ENCODE results near the gene PBX1. TPM values are rescaled to one million over a fixed set of nuclear protein-coding genes. Genes with fewer than 3 reads are reported as not detected.

The PBX1 gene
- polyA plus RNA-seq, 4 donors: 12.5 to 52.8 (median 14.6) TPM

- 91 to 93% (median 92%) methylated on average over 3 of the region's 3 CpGs for WGBS, 3 donors
These were observed 284.9 kb downstream of the PBX1 start for GRCh38 chr1:164843743-164844500.

GRCh38 chr1:164846731-164847691 is 288.0 kb downstream of the PBX1 start:
- Histone ChIP-seq H3K9me3 (ENCODE audit: control insufficient read depth in 2 of 2, insufficient read depth in 1 of 2, low read depth in 1 of 2, low read length in 1 of 2) (no peaks in the 10 kb centered on the region), H3K4me3 (ENCODE audit: low read depth in 1 of 3, low read length in 3 of 3) (no peak overlapping the region), H3K36me3 (ENCODE audit: control insufficient read depth in 3 of 3, insufficient read depth in 2 of 3, low read depth in 1 of 3, low read length in 3 of 3) (peaks cover 0 to 22% (median 3%) of the 10 kb centered on the region in 3 donors), H3K27me3 (ENCODE audit: control insufficient read depth in 3 of 3, insufficient read depth in 3 of 3, low read length in 3 of 3) (no peaks in the 10 kb centered on the region), H3K4me1 (ENCODE audit: control insufficient read depth in 3 of 3, insufficient read depth in 2 of 3, low read depth in 1 of 3, low read length in 2 of 3) (no peaks in the 10 kb centered on the region), H3K27ac (ENCODE audit: low read depth in 1 of 3, low read length in 2 of 3) (no peak overlapping the region)
- no peak for DNase-seq
- 80 to 91% (median 89%) methylated on average over 13 of the region's 13 CpGs for WGBS, 3 donors
- no peak for FAIRE-seq

More at GRCh38 chr1:164843743-164844500, 284.9 kb downstream of the PBX1 start:
- Histone ChIP-seq H3K27ac (ENCODE audit: low read depth in 1 of 3, low read length in 2 of 3) (no peak overlapping the region), H3K9me3 (ENCODE audit: control insufficient read depth in 2 of 2, insufficient read depth in 1 of 2, low read depth in 1 of 2, low read length in 1 of 2) (no peaks in the 10 kb centered on the region), H3K4me3 (ENCODE audit: low read depth in 1 of 3, low read length in 3 of 3) (no peak overlapping the region), H3K4me1 (ENCODE audit: control insufficient read depth in 3 of 3, insufficient read depth in 2 of 3, low read depth in 1 of 3, low read length in 2 of 3) (no peaks in the 10 kb centered on the region), H3K36me3 (ENCODE audit: control insufficient read depth in 3 of 3, insufficient read depth in 2 of 3, low read depth in 1 of 3, low read length in 3 of 3) (peaks cover 0 to 26% (median 3%) of the 10 kb centered on the region in 3 donors), H3K27me3 (ENCODE audit: control insufficient read depth in 3 of 3, insufficient read depth in 3 of 3, low read length in 3 of 3) (no peaks in the 10 kb centered on the region)
- DNase-seq (no peak), FAIRE-seq (no peak)

GRCh38 chr1:164853146-164853545 is 294.2 kb downstream of the PBX1 start:
- Histone ChIP-seq H3K36me3 (ENCODE audit: control insufficient read depth in 3 of 3, insufficient read depth in 2 of 3, low read depth in 1 of 3, low read length in 3 of 3) (peaks cover 0 to 5% (median 3%) of the 10 kb centered on the region in 3 donors), H3K4me1 (ENCODE audit: control insufficient read depth in 3 of 3, insufficient read depth in 2 of 3, low read depth in 1 of 3, low read length in 2 of 3) (peaks cover 0 to 4% (median 0%) of the 10 kb centered on the region in 3 donors), H3K9me3 (ENCODE audit: control insufficient read depth in 2 of 2, insufficient read depth in 1 of 2, low read depth in 1 of 2, low read length in 1 of 2) (no peaks in the 10 kb centered on the region), H3K27me3 (ENCODE audit: control insufficient read depth in 3 of 3, insufficient read depth in 3 of 3, low read length in 3 of 3) (no peaks in the 10 kb centered on the region), H3K4me3 (ENCODE audit: low read depth in 1 of 3, low read length in 3 of 3) (no peak overlapping the region), H3K27ac (ENCODE audit: low read depth in 1 of 3, low read length in 2 of 3) (no peak overlapping the region)
- 81 to 97% (median 92%) methylated on average over 2 of the region's 2 CpGs for WGBS, 3 donors
- DNase-seq (no peak), FAIRE-seq (no peak)

- FAIRE-seq (no peak), DNase-seq (no peak)
- no peaks in the 10 kb centered on the region for H3K36me3 ChIP-seq (ENCODE audit: control insufficient read depth in 3 of 3, insufficient read depth in 2 of 3, low read depth in 1 of 3, low read length in 3 of 3)
- WGBS, 3 donors: 74 to 84% (median 77%) methylated on average over 2 of the region's 2 CpGs
- H3K27ac ChIP-seq (ENCODE audit: low read depth in 1 of 3, low read length in 2 of 3): no peak overlapping the region
- no peak overlapping the region for H3K4me3 ChIP-seq (ENCODE audit: low read depth in 1 of 3, low read length in 3 of 3)
- H3K27me3 ChIP-seq (ENCODE audit: control insufficient read depth in 3 of 3, insufficient read depth in 3 of 3, low read length in 3 of 3): no peaks in the 10 kb centered on the region
- no peaks in the 10 kb centered on the region for H3K9me3 ChIP-seq (ENCODE audit: control insufficient read depth in 2 of 2, insufficient read depth in 1 of 2, low read depth in 1 of 2, low read length in 1 of 2)
- peaks cover 0 to 4% (median 0%) of the 10 kb centered on the region in 3 donors for H3K4me1 ChIP-seq (ENCODE audit: control insufficient read depth in 3 of 3, insufficient read depth in 2 of 3, low read depth in 1 of 3, low read length in 2 of 3)
These were observed 296.8 kb downstream of the PBX1 start for GRCh38 chr1:164855716-164856329.

GRCh38 chr1:164856381-164856780 is 297.4 kb downstream of the PBX1 start:
- FAIRE-seq: no peak

GRCh38 chr1:164857439-164857838 is 298.5 kb downstream of the PBX1 start:
- Histone ChIP-seq H3K27me3 (ENCODE audit: control insufficient read depth in 3 of 3, insufficient read depth in 3 of 3, low read length in 3 of 3) (no peaks in the 10 kb centered on the region), H3K4me3 (ENCODE audit: low read depth in 1 of 3, low read length in 3 of 3) (no peak overlapping the region), H3K9me3 (ENCODE audit: control insufficient read depth in 2 of 2, insufficient read depth in 1 of 2, low read depth in 1 of 2, low read length in 1 of 2) (no peaks in the 10 kb centered on the region), H3K36me3 (ENCODE audit: control insufficient read depth in 3 of 3, insufficient read depth in 2 of 3, low read depth in 1 of 3, low read length in 3 of 3) (no peaks in the 10 kb centered on the region), H3K27ac (ENCODE audit: low read depth in 1 of 3, low read length in 2 of 3) (no peak overlapping the region), H3K4me1 (ENCODE audit: control insufficient read depth in 3 of 3, insufficient read depth in 2 of 3, low read depth in 1 of 3, low read length in 2 of 3) (peaks cover 0 to 4% (median 0%) of the 10 kb centered on the region in 3 donors)
- WGBS, 3 donors: 52 to 88% (median 84%) methylated on average over 1 of the region's 1 CpG
- DNase-seq (no peak), FAIRE-seq (no peak)

More at GRCh38 chr1:164856381-164856780, 297.4 kb downstream of the PBX1 start:
- no peak overlapping the region for H3K4me3 ChIP-seq (ENCODE audit: low read depth in 1 of 3, low read length in 3 of 3)
- H3K27ac ChIP-seq (ENCODE audit: low read depth in 1 of 3, low read length in 2 of 3): no peak overlapping the region
- no peaks in the 10 kb centered on the region for H3K27me3 ChIP-seq (ENCODE audit: control insufficient read depth in 3 of 3, insufficient read depth in 3 of 3, low read length in 3 of 3)
- no peak for DNase-seq
- H3K9me3 ChIP-seq (ENCODE audit: control insufficient read depth in 2 of 2, insufficient read depth in 1 of 2, low read depth in 1 of 2, low read length in 1 of 2): no peaks in the 10 kb centered on the region
- no peaks in the 10 kb centered on the region for H3K36me3 ChIP-seq (ENCODE audit: control insufficient read depth in 3 of 3, insufficient read depth in 2 of 3, low read depth in 1 of 3, low read length in 3 of 3)
- peaks cover 0 to 4% (median 0%) of the 10 kb centered on the region in 3 donors for H3K4me1 ChIP-seq (ENCODE audit: control insufficient read depth in 3 of 3, insufficient read depth in 2 of 3, low read depth in 1 of 3, low read length in 2 of 3)
- WGBS, 3 donors: 88 to 91% (median 88%) methylated on average over 2 of the region's 2 CpGs

GRCh38 chr1:164858096-164858632 is 299.2 kb downstream of the PBX1 start:
- Histone ChIP-seq H3K27ac (ENCODE audit: low read depth in 1 of 3, low read length in 2 of 3) (no peak overlapping the region), H3K4me1 (ENCODE audit: control insufficient read depth in 3 of 3, insufficient read depth in 2 of 3, low read depth in 1 of 3, low read length in 2 of 3) (peaks cover 0 to 4% (median 0%) of the 10 kb centered on the region in 3 donors), H3K36me3 (ENCODE audit: control insufficient read depth in 3 of 3, insufficient read depth in 2 of 3, low read depth in 1 of 3, low read length in 3 of 3) (no peaks in the 10 kb centered on the region), H3K9me3 (ENCODE audit: control insufficient read depth in 2 of 2, insufficient read depth in 1 of 2, low read depth in 1 of 2, low read length in 1 of 2) (no peaks in the 10 kb centered on the region), H3K27me3 (ENCODE audit: control insufficient read depth in 3 of 3, insufficient read depth in 3 of 3, low read length in 3 of 3) (no peaks in the 10 kb centered on the region), H3K4me3 (ENCODE audit: low read depth in 1 of 3, low read length in 3 of 3) (no peak overlapping the region)
- FAIRE-seq (no peak), DNase-seq (no peak)
- WGBS, 3 donors: 88 to 98% (median 90%) methylated on average over 2 of the region's 2 CpGs

- no peaks in the 10 kb centered on the region for H3K36me3 ChIP-seq (ENCODE audit: control insufficient read depth in 3 of 3, insufficient read depth in 2 of 3, low read depth in 1 of 3, low read length in 3 of 3)
- H3K4me3 ChIP-seq (ENCODE audit: low read depth in 1 of 3, low read length in 3 of 3): no peak overlapping the region
- H3K4me1 ChIP-seq (ENCODE audit: control insufficient read depth in 3 of 3, insufficient read depth in 2 of 3, low read depth in 1 of 3, low read length in 2 of 3): peaks cover 0 to 4% (median 0%) of the 10 kb centered on the region in 3 donors
- no peak for DNase-seq
- H3K27ac ChIP-seq (ENCODE audit: low read depth in 1 of 3, low read length in 2 of 3): no peak overlapping the region
- H3K27me3 ChIP-seq (ENCODE audit: control insufficient read depth in 3 of 3, insufficient read depth in 3 of 3, low read length in 3 of 3): no peaks in the 10 kb centered on the region
- FAIRE-seq: no peak
- no peaks in the 10 kb centered on the region for H3K9me3 ChIP-seq (ENCODE audit: control insufficient read depth in 2 of 2, insufficient read depth in 1 of 2, low read depth in 1 of 2, low read length in 1 of 2)
These were observed 302.6 kb downstream of the PBX1 start for GRCh38 chr1:164861632-164862031.

All from small intestine (tissue), 7 donors.